ENCODE data around the gene RABL6. TPM values are rescaled to one million over a fixed set of nuclear protein-coding genes. Genes with fewer than 3 reads are reported as not detected.
"Not testable (repeated sequence)": the region's sequence is repeated elsewhere in the genome, so short reads cannot be mapped to it uniquely, and the experiment has no call there.

RABL6 gene
- total RNA-seq, 1 experiment from 2014 or later: 64.7 TPM

- DNase-seq (ENCODE audit: low read depth): peak; percentile 98
Observed at GRCh38 chr9:136882109-136882946, 74.6 kb downstream of the RABL6 start.

- DNase-seq (ENCODE audit: low read depth): not testable (repeated sequence)
Observed at GRCh38 chr9:136882947-136883283, 75.2 kb downstream of the RABL6 start.

DNA sequence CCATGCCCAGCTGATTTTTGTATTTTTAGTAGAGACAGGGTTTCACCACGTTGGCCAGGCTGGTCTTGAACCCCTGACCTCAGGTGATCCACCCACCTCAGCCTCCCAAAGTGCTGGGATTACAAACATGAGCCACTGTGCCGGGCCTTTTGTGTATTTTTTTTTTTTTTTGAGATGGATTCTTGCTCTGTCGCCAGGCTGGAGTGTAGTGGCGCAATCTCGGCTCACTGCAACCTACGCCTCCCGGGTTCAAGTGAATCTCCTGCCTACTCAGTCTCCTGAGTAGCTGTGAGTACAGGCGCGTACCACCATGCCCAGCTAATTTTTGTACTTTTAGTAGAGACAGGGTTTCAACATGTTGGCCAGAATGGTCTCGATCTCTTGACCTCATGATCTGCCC lies 75.9 kb downstream of the RABL6 start:
- DNase-seq (ENCODE audit: low read depth): not testable (repeated sequence)

GRCh38 chr9:136885950-136886578 lies 78.3 kb downstream of the RABL6 start, which contains the start of gene TRAF2:
TSS of gene TRAF2 (plus strand) at chr9:136886516. CDS start at chr9:136898741, 12,225 bp downstream.
- DNase-seq (ENCODE audit: low read depth): peak; percentile 100

GRCh38 chr9:136886610-136887597 lies 79.2 kb downstream of the RABL6 start:
- DNase-seq (ENCODE audit: low read depth): peak; percentile 51

DNA sequence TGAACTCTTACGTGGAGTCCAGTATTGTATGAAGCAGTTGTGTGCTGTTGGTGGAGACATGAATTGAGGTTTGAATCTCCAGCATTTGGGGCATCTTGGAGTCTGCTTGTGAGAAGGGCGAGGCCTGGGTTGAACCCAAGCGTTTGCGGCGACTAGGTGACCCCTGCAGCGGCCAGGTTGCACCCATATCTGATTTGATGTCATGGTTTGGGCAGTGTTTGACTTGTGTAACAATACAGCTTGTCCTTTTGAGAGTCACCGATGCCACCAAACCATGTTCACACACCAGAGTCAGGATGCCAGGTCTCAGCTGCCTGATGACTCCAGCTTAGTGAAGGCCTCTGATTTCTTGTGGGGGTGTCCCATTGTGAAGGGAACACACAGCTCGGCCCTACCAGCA lies 80.7 kb downstream of the RABL6 start:
- no peak for DNase-seq (ENCODE audit: low read depth)

GRCh38 chr9:136889858-136890257 lies 82.1 kb downstream of the RABL6 start:
- no peak for DNase-seq (ENCODE audit: low read depth)

DNA sequence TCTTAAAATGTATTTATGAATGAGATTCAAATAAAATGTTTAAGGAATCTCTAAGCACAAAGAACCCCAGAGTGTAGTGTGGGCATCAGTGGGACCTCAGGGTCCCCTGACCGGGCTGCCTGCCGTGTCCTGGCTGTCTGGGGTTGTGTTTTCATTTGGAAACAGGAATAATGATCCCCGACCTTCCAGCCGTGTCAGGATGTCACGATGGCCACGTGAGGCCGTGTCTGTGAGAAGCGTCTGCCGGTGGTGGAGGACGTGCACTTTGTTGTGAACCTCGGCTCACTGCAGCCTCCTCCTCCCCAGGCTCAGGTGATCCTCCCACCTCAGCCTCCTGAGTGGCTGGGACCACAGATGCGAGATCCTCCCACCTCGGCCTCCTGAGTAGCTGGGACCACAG lies 82.9 kb downstream of the RABL6 start:
- DNase-seq (ENCODE audit: low read depth): no peak

Other genes starting within 250 kb of the RABL6 start
- gene EGFL7, start 145.0 kb upstream of the RABL6 start, total RNA-seq (2014; rRNA removed; shearing (Covaris generic)): 53.7 and 56.2 TPM in 2 replicates
- gene AGPAT2, start 120.5 kb upstream of the RABL6 start, total RNA-seq (2014; rRNA removed; shearing (Covaris generic)): 46.5 and 51.3 TPM in 2 replicates
- 6.6 and 6.8 TPM in 2 replicates for gene DIPK1B, start 95.4 kb upstream of the RABL6 start, total RNA-seq (2014; rRNA removed; shearing (Covaris generic))
- not detected in 2 replicates for gene LCN10, start 65.0 kb upstream of the RABL6 start, total RNA-seq (2014; rRNA removed; shearing (Covaris generic))
- not detected in 2 replicates for gene LCN6, start 59.4 kb upstream of the RABL6 start, total RNA-seq (2014; rRNA removed; shearing (Covaris generic))
- not detected in 2 replicates for gene LCN8, start 49.7 kb upstream of the RABL6 start, total RNA-seq (2014; rRNA removed; shearing (Covaris generic))
- gene LCN15, start 43.4 kb upstream of the RABL6 start, total RNA-seq (2014; rRNA removed; shearing (Covaris generic)): not detected in 2 replicates
- 46.9 and 61.6 TPM in 2 replicates for gene TMEM141, start 16.6 kb upstream of the RABL6 start, total RNA-seq (2014; rRNA removed; shearing (Covaris generic))
- 0.23 TPM in 1 of 2 replicates, not detected in the other for gene CCDC183, start 11.6 kb upstream of the RABL6 start, total RNA-seq (2014; rRNA removed; shearing (Covaris generic))
- 0.18 and 0.74 TPM in 2 replicates for gene AJM1, start 34.5 kb downstream of the RABL6 start, total RNA-seq (2014; rRNA removed; shearing (Covaris generic))
- gene PHPT1, start 41.5 kb downstream of the RABL6 start, total RNA-seq (2014; rRNA removed; shearing (Covaris generic)): 67.5 and 92.7 TPM in 2 replicates
- 2.1 and 6.1 TPM in 2 replicates for gene MAMDC4, start 44.4 kb downstream of the RABL6 start, total RNA-seq (2014; rRNA removed; shearing (Covaris generic))
- 379 and 424 TPM in 2 replicates for gene EDF1, start 58.4 kb downstream of the RABL6 start, total RNA-seq (2014; rRNA removed; shearing (Covaris generic))
- 25.4 and 34.6 TPM in 2 replicates for gene TRAF2, start 78.6 kb downstream of the RABL6 start, total RNA-seq (2014; rRNA removed; shearing (Covaris generic))
- 98.8 and 99.2 TPM in 2 replicates for gene FBXW5, start 136.8 kb downstream of the RABL6 start, total RNA-seq (2014; rRNA removed; shearing (Covaris generic))
- 1.2 TPM in 1 of 2 replicates, not detected in the other for gene C8G, start 137.3 kb downstream of the RABL6 start, total RNA-seq (2014; rRNA removed; shearing (Covaris generic))
- gene LCN12, start 144.3 kb downstream of the RABL6 start, total RNA-seq (2014; rRNA removed; shearing (Covaris generic)): not detected in 2 replicates
- not detected in 2 replicates for gene PTGDS, start 169.6 kb downstream of the RABL6 start, total RNA-seq (2014; rRNA removed; shearing (Covaris generic))
- not detected in 2 replicates for gene LCNL1, start 175.0 kb downstream of the RABL6 start, total RNA-seq (2014; rRNA removed; shearing (Covaris generic))
- 60.5 and 66.9 TPM in 2 replicates for gene PAXX, start 184.5 kb downstream of the RABL6 start, total RNA-seq (2014; rRNA removed; shearing (Covaris generic))
- 0.18 and 3.9 TPM in 2 replicates for gene CLIC3, start 188.6 kb downstream of the RABL6 start, total RNA-seq (2014; rRNA removed; shearing (Covaris generic))
- 1.2 and 2.2 TPM in 2 replicates for gene ABCA2, start 220.3 kb downstream of the RABL6 start, total RNA-seq (2014; rRNA removed; shearing (Covaris generic))
- not detected in 2 replicates for gene FUT7, start 224.1 kb downstream of the RABL6 start, total RNA-seq (2014; rRNA removed; shearing (Covaris generic))
- 15.9 and 17.4 TPM in 2 replicates for gene NPDC1, start 238.2 kb downstream of the RABL6 start, total RNA-seq (2014; rRNA removed; shearing (Covaris generic))
- not detected in 2 replicates for gene ENTPD2, start 246.1 kb downstream of the RABL6 start, total RNA-seq (2014; rRNA removed; shearing (Covaris generic))

Data from Daoy (cell line).